GM18873 (cell line): ENCODE data around the gene BEND6.

Experiments
- ATAC-seq: cut with Tn5 transposase; IDR thresholded peaks from one replicate; pipeline ENCODE4 v1.9.1; 2021; ENCODE audit warnings: mild to moderate bottlenecking, moderate library complexity, moderate number of reproducible peaks; ENCODE audit not compliant: unreplicated experiment, low FRiP score

BEND6 gene, protein sequence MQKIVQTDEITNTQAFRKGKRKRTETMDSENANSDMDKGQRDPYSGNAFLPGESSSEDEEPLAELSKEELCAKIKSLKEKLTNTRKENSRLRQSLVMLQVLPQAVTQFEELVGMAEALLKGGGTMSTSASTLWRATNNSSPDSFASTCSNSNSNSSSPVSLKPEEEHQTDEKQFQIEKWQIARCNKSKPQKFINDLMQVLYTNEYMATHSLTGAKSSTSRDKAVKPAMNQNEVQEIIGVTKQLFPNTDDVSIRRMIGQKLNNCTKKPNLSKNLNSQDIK

DNA sequence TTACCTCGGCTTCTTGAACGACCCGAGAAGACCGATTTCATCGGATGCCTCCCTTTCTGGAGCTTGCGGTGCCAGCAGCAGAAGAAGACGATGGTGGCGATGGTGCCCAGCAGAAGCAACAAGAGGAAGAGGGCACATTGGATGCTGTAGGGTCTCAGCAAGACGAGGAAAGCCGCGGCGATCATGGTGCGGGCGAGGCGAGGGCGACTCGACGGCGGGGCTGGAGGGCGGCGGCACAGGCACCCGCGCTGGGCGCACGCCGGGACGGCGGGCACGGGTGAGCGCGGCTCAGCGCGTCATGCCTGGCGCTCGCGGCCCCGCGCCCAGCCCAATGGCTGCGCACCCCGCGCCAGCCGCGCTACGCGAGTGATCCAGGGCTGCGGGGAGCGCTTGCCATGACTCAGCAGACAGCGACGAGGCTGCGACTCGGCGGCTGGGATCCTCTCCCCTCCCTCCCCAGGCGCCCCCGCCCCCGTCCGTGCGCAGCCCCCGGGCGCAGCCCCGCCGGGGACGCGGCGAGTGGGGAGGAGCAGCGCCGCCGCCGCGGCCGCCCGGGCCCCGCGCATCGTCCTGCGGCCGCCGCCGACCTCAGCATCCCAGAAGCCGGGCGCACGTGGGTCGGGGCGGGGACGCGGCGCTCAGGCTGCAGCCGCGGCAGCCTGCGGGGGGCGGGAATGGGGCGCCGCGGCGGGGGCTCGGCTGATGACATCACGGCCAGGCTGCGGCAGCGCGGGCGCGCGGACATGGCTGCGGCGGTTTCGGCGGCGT, at the start of gene BEND6:
Gene BEND6 (plus strand): TSS at position 705 of the 768 bp plus-strand sequence. CDS start 26,704 bp downstream, outside the sequence.
- ATAC-seq: peak; percentile 23

DNA sequence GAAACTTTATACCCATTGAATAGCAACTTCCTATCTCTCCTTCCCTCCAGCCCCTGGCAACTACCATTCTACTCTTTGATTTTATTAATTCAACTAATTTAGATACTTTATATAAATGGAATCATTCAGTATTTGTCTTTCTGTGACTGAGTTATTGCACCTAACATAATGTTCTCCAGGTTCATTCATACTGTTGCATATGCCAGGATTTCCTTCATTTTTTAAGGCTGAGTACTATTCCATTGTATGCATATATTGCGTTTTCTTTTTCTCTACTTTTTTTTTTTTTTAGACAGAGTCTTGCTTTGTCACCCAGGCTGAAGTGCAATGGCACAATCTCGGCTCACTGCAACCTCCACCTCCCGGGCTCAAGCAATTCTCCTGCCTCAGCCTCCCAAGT, 49.5 kb upstream of the BEND6 start:
- ATAC-seq: no peak

DNA sequence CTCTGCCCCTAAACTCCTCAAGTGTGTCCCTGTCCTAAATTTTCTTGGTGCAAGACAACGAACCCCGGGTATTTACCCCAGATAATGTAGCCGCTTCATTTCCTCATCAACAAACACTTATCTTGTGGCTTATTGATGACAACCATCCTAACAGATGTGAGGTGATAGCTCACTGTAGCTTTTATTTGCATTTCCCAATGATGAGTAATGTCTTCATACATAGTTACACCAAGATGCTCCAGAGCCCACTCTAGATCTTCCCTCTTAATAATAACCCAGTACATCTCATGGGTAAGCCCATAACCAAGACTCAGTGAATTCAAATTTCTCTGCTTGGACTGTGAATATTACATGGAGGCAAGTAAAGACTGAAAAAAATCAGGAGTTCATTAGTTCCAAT, 48.2 kb upstream of the BEND6 start:
- ATAC-seq: no peak

DNA sequence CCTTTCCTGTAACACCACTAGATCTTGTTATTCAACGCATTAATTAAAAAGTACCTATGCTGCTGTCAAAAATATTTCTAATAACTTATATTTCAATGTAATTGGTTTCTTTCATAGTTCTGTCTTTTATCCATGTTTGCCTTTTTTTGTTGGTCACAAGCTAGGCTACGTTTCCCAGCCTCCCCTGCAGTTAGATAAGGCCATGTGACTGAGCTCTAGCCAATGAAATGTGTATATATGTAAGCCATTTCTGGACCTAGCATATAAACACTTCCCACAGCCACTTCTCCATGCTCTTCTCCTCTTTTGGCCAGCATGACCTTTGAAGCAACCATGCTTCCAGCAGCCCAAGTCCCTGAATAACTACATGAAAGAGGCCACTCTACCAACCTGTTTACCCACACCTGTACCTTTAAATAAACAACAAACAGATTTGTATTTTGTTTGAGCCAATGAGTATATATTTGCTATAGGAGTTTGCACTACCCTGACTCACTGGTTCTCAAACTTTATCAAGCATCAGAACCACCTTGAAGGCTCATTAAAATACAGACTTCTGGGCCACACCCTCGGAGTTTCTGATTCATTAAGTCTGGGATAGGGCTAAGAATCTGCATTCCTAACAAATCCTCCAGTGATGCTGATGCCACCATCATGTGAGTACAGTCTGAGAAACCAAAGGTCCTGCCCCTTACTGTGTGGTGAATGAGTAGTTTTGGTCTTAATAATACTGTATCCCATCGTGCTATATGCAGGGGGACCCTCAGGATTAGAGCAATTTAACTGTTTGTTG, 45.6 kb upstream of the BEND6 start:
- ATAC-seq: no peak

DNA sequence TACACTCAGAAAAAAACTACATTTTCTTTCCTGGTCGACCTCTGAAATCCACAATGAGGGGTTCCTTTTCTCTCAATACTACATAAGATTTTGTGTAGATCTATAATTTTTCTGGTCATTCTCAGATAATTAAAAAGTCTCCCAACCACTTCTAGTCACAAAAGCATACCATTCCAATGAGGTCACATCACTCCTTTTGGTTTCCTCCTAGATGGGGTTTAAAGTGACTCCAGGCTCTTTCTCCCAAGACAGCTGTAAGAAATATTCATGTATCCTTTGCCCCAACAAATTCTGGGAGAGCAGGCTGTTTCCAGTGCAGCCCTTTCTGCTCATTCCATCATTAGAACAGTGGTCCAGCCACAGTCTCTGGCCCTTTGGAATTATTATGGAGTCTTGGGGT, 43.1 kb upstream of the BEND6 start:
- ATAC-seq: no peak

DNA sequence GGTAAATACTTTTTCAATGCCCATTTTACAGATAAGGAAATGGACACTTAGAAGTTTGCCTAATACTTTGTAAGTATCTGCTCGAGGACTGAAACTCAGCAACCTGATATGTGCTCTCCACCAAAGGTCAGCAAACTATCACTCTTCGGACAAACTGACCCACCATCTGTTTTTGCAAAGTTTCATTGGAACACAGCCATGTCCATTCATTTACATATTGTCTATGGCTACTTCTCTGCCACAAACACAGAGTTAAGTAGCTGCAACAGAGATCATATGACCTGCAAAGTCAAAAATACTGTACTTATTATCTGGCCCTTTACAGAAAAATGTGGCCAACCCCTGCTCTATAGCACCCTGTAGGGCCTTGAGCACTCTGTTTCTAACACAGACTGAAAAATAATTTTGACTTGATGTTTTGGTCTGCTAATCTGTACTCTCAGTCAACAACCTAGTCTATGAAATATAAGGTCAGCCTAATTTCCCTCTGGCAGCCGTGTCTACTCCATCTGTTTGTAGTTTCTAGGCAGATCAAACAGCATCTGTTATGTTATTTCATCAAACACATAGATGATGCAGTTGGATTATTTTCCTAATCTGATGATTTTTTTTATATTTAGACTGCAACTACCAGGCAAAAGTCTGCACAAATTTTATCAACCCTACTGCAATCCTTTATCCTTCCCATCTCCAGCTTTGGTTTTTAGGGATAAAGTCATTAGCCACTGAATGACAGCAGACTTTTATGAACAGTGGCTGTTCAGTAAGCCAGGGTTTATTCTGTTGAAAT, 41.4 kb upstream of the BEND6 start:
- no peak for ATAC-seq

DNA sequence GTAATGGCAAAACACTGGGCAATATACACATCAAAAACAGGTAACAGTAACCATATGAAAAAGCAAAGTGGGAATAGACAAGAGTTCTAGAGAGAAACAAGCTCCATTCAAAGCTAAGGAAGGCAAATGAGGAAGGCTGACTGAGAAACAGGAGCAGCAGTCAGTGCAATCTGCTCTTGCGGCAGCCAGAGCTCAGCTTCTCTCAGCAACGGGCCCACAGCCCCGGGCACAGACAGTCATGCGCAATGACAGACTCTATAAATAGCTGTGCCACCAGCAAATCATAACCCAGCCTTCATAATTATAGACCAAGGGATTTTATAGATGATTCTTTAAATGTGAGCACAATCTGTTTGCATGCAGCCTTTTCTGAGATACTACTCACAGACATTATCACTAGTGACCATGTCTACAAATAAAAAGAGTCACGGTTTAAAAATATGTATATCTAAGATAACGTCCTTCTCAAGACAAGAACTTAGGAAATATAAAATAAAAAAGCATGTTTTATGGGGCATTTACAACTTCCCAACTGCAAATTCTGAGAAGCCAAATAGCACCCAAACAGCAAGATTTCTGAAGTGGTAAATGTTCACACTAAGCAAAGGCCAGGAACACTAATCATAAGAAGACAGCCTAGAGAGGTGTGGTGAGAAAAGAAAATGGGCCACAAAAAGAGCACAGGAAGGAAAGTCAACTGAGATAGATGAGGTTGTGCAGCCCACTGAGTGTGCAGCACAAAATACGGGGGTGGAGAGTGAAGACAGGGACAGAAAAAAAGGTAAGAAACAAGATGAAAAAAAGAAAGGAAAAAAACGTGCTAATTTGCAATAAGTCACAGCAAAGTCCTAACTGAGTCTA, 39.9 kb upstream of the BEND6 start:
- no peak for ATAC-seq

DNA sequence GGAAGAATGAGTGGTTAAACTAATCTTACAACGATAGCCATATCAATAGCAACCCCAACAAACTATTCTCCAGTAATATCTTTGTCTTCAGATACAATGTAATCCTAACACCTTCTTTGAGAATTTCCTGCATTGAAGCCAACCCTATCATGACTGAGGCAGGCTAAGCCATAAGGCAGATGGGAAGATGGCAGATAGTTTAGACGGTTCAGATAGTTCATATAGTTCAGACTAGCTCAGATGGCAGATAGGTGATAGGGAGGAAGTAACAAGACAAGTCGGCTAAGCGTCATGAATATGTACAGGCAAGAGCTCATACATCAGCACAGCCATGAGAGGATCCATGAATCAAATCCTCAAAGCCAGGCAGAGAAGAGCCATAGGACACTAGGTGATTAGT, 39.1 kb upstream of the BEND6 start:
- ATAC-seq: no peak

DNA sequence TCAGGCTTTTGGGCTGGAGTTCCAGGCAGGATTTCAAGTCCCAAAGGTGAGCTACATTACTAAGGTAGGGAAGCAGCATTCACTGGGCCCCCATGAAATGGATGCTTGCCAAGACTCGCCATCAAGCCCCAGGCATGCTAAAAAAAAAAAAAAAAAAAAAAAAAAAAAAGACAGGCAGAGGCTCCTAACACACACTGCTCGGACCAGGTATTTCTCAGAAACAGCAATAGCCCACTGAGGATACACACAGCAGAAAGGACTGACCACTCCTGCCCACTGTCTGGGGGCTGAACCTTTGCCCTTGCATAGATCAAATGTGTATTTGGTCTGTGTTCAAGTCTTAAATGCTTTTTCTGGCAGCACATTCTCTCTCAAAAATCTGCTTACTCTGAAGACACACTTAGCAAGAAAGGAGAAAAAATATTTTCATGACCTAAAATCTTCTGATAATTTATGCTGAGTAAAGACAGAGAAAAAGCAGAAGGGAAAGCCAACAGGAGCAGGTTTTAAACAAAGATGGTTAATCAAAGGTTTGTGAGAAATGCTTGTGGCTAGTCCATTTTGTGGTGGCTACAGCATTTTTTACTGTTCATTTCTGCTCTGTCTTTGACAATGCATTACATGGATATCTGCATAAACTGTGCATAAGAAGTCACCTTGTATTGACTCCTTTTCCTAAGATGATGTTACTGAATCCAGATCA, 37.9 kb upstream of the BEND6 start:
- no peak for ATAC-seq

DNA sequence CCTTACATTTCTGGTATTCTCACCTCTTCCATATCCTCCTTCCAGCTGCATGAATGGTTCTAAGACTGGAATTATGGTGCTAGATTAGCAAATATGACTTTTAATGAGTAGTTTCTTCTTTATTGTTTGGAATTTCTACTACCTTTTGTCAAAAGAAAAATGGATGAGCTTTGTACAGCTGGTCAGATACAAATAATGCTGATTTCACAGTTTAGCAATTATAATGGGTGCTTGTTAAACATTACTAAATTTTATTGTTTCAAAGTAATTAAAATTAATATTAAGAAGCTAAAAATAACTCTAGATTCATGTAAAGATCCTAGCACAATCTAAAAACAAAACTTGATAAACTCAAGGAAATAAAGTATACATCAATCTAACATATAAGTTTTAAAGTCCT, 32.3 kb upstream of the BEND6 start:
- ATAC-seq: no peak

DNA sequence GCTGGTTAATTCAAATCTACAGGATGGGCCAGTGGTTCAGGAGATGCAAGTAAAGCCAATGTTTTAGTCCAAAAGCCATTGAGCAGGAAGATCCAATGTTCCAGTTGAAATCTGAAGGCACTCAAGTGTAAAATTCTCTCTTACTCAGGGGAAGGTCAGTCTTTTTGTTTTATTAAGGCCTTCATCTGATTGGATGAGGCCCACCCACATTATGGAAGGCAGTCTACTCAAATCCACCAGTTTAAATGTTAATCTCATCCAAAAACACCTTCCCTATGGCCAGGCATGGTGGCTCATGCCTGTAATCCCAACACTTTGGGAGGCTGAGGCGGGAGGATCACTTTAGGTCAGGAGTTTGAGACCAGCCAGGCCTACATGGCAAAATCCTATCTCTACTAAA, 31.3 kb upstream of the BEND6 start:
- no peak for ATAC-seq

DNA sequence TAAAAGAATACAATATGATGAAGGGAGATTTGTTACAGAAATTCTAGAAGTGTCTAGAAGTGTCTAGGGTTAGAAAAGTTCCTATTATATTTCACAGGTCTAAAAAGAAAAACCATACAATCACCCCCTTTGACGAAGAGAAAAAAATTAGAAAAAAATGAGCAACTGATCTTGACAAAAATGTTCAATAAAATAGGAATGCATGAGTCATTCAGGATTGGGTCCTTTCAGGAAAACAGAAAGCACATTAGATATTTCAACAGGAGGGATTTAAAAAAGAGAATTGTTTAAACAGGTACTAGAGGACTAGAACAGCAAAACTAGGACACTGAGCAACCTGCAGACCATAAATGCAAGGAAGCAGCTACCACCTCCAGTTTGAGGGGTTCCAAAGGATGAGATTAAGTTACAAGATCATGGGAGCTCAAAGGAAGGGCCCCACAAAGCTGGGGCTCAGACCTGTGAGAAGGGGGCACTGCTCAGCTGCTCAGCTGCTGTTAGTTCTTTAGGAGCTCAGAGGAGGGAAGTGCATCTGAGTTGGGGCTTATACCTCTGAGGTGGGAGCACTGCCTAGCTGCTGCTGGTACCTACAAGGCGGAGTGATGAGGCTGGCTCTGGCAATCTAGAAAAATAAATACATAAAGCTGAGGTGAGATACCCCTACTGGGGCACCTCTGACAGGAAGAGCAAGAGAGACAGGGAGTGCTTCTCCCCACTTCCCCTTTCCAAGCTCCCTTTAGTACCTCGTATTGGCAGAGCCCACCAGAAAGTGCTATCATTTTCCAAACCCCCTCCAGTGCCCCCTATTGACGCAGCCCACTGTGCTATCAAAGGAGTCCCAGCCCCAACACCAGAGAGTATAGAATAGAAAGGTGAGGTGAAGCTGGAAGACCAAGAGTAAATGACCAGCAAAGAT, 27.1 kb upstream of the BEND6 start:
- no peak for ATAC-seq

DNA sequence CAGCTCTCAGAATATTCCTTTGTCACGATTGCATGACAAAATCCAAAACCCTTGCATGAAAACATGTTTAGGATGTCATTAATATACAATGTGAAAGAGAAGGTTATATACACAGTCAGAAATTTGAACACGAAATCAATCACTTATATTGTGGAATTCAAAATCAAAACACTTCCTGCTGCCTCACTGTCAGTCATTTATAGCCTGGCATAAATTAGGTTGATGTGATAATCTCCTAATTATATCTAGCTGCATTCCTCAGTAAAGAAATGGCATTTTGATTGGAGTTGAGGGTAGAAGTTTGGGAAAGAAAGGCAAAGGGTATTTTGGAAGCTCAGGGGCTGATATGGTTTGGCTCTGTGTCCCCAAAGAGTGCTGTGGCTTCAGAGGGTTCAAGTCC, 24.1 kb upstream of the BEND6 start:
- no peak for ATAC-seq

DNA sequence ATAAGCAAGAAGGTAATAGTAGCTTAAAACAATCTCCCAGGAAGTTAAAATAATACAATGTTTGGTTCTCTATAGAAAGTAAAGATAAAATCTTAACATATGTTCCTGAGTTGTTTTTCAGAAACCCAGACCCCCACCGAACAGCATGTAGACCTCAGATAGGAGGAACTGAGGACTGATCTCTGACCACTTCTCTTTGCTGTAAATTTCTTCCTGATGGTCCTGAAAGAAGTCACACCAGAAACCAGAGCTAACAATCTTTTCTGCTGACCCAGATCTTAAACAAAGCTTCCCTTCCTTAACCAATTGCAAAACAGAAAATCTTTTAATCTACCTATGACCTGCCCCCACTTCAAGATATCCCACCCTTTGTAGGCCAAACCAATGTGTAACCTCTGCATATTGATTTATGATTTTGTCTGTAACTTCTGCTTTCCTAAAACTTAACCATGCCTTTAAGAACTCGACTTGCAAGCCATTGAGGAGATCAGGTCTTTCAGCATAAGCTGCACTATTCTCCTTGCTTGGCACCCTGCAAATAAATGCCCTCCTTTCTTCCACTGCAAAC, 21.9 kb upstream of the BEND6 start:
- ATAC-seq: no peak

DNA sequence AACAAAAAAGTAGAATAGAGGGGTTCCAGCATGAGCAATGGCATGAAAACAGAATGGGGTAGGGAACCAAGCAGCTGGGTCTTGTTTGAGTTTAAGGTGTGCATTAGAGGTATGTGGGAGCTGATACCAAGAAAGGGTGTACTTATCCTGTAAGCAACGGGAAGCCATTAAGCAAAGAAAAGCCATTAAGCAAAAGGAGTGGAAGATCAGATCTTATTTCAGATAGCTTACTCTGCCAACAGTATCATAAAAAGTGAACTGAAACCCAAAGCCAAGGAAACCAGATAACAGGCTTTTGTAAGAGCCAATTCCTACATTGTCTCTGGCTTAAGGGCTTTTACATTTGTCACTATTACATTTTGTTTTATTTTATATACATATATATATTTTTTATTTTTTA, 21.3 kb upstream of the BEND6 start:
- ATAC-seq: no peak

DNA sequence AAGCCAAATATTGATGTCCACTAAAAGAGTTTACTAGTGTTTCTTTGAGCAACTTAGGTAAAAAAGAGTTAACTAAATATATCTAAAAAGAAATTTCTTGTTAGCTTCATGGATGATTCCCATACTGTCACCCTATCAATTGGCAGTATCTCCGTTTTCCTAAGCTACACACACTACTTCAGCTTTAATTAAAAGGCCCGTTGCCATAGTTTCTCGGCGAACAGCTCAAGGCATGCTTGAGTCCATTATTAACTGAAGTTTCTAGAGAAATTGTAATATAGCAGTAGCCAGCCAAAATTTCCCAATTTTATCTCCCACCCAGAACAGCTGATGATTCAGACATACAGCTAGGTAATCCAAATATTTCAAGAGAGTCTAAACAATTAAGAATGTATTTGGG, 20.0 kb upstream of the BEND6 start:
- ATAC-seq: no peak

DNA sequence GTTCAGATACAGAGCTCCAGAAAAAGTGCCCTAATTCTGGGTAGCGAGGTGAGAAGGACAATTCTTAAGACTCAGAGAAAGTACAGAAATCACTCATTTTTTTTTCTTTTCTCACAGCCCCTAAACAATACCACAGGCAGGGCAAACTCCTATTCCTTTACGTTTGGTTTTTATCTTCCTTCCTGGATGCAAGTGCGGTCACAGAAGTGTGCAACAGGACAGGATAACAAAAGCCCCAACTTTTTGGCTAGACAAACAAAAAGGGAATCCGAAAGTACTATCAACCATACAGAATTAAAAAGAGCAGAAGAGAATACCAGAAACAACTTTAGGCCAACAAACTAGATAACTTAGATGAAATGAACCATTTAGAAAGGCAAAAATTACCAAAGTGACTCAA, 18.4 kb upstream of the BEND6 start:
- ATAC-seq: no peak
